Ishikawa (cell line): Measurements from ENCODE around the gene BNIPL.
A peak's percentile ranks its signal among the peaks of the same experiment; 100 is the strongest.

Experiments used
- CEBPB ChIP-seq: IDR thresholded peaks from 2 replicates; pipeline ENCODE4 v1.6.1; 2012
- CREB1 ChIP-seq: IDR thresholded peaks from 2 replicates; pipeline ENCODE4 v1.6.1; 2012; ENCODE audit warnings: low read depth
- EGR1 ChIP-seq: IDR thresholded peaks from 2 replicates; pipeline ENCODE4 v1.6.1; 2012
- EP300 ChIP-seq: IDR thresholded peaks from 2 replicates; pipeline ENCODE4 v1.6.1; 2012; ENCODE audit warnings: borderline replicate concordance
- FOXM1 ChIP-seq: IDR thresholded peaks from 2 replicates; pipeline ENCODE4 v1.6.1; 2012; ENCODE audit warnings: low read depth, borderline replicate concordance
- NFIC ChIP-seq: IDR thresholded peaks from 2 replicates; pipeline ENCODE4 v1.6.1; 2012
- RAD21 ChIP-seq: IDR thresholded peaks from 2 replicates; pipeline ENCODE4 v1.6.1; 2012; ENCODE audit warnings: low read depth
- TAF1 ChIP-seq: IDR thresholded peaks from 2 replicates; pipeline ENCODE4 v1.6.1; 2012; ENCODE audit warnings: low read depth, mild to moderate bottlenecking
- TCF12 ChIP-seq: IDR thresholded peaks from 2 replicates; pipeline ENCODE4 v1.6.1; 2012; ENCODE audit warnings: low read depth
- TEAD4 ChIP-seq: IDR thresholded peaks from 2 replicates; pipeline ENCODE4 v1.6.1; 2012
- YY1 ChIP-seq: IDR thresholded peaks from 2 replicates; pipeline ENCODE4 v1.6.1; 2012; ENCODE audit warnings: low read depth
- ZBTB7A ChIP-seq: IDR thresholded peaks from 2 replicates; pipeline ENCODE4 v1.6.1; 2012; ENCODE audit warnings: low read depth
- TF ChIP-seq, protein P1 (sequence below): IDR thresholded peaks from 2 replicates; pipeline ENCODE4 v1.6.1; 2012; ENCODE audit warnings: low read depth, mild to moderate bottlenecking
- TF ChIP-seq, protein P2 (sequence below): IDR thresholded peaks from 2 replicates; pipeline ENCODE4 v1.6.1; 2012
- TF ChIP-seq, protein P3 (sequence below): IDR thresholded peaks from 2 replicates; pipeline ENCODE4 v1.6.1; 2012

The BNIPL gene

DNA sequence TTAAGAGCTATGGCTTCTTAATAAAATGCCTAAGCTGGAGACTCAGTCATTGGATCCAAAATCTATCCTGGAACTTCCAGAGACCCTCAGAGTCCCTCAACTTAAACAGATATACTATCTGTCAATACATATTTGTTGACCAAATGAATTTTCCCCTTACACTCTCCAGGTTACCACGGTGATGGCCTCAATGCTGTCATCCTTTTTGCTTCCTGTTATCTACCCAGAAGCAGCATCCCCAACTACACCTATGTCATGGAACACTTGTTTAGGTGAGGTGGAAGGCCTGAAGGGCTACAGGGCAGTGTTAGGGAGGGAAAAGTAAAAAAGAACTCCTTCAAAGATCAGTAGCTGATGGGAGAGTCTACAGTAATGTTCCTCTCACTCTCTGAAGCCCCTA lies 6.8 kb downstream of the BNIPL start:
- TF ChIP-seq, protein P1, sequence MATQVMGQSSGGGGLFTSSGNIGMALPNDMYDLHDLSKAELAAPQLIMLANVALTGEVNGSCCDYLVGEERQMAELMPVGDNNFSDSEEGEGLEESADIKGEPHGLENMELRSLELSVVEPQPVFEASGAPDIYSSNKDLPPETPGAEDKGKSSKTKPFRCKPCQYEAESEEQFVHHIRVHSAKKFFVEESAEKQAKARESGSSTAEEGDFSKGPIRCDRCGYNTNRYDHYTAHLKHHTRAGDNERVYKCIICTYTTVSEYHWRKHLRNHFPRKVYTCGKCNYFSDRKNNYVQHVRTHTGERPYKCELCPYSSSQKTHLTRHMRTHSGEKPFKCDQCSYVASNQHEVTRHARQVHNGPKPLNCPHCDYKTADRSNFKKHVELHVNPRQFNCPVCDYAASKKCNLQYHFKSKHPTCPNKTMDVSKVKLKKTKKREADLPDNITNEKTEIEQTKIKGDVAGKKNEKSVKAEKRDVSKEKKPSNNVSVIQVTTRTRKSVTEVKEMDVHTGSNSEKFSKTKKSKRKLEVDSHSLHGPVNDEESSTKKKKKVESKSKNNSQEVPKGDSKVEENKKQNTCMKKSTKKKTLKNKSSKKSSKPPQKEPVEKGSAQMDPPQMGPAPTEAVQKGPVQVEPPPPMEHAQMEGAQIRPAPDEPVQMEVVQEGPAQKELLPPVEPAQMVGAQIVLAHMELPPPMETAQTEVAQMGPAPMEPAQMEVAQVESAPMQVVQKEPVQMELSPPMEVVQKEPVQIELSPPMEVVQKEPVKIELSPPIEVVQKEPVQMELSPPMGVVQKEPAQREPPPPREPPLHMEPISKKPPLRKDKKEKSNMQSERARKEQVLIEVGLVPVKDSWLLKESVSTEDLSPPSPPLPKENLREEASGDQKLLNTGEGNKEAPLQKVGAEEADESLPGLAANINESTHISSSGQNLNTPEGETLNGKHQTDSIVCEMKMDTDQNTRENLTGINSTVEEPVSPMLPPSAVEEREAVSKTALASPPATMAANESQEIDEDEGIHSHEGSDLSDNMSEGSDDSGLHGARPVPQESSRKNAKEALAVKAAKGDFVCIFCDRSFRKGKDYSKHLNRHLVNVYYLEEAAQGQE, result no peak
- TF ChIP-seq, protein P2, sequence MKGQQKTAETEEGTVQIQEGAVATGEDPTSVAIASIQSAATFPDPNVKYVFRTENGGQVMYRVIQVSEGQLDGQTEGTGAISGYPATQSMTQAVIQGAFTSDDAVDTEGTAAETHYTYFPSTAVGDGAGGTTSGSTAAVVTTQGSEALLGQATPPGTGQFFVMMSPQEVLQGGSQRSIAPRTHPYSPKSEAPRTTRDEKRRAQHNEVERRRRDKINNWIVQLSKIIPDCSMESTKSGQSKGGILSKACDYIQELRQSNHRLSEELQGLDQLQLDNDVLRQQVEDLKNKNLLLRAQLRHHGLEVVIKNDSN, result no peak
- TF ChIP-seq EP300 (no peak), NFIC (no peak), FOXM1 (no peak), EGR1 (no peak), CREB1 (no peak), ZBTB7A (no peak), RAD21 (no peak), CEBPB (no peak), TAF1 (no peak), YY1 (no peak), TEAD4 (no peak), TCF12 (no peak)
- TF ChIP-seq, protein P3, sequence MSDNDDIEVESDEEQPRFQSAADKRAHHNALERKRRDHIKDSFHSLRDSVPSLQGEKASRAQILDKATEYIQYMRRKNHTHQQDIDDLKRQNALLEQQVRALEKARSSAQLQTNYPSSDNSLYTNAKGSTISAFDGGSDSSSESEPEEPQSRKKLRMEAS, result no peak

DNA sequence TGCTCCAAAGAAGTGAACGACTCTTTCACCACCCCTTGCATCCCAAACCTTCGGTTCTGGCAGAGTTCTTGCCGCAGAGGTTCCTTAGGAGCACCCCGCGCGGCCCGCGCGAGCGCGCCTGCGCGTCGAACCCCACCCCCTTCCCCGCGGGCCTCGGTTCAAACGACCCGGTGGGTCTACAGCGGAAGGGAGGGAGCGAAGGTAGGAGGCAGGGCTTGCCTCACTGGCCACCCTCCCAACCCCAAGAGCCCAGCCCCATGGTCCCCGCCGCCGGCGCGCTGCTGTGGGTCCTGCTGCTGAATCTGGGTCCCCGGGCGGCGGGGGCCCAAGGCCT lies 11.2 kb downstream of the BNIPL start, which contains the start of gene C1orf56:
Gene C1orf56, plus strand, starts transcription at position 161 of the 334 bp plus-strand sequence. Its CDS starts 97 bp downstream, at position 258.
- TF ChIP-seq RAD21 (no peak), NFIC (no peak), ZBTB7A (no peak), TCF12 (no peak), CEBPB (no peak), EP300 (no peak), EGR1 (no peak), FOXM1 (no peak), TEAD4 (no peak)
- TF ChIP-seq, protein P1, result no peak
- TF ChIP-seq, protein P3, result no peak

GRCh38 chr1:151047925-151048644 lies 11.7 kb downstream of the BNIPL start:
- TF ChIP-seq, protein P2, result no peak
- TF ChIP-seq TEAD4 (no peak), YY1 (peak; percentile 81; the same call in 1 of the 2 replicates), FOXM1 (no peak), ZBTB7A (peak; percentile 30; the same call in 1 of the 2 replicates), NFIC (peak; percentile 45; the same call in 1 of the 2 replicates), TAF1 (no peak; the same call in 1 of the 2 replicates), RAD21 (peak; percentile 38; the same call in 1 of the 2 replicates), CREB1 (no peak), TCF12 (no peak), CEBPB (no peak)
- TF ChIP-seq, protein P3, result peak; percentile 75

GRCh38 chr1:151048645-151049032 lies 12.3 kb downstream of the BNIPL start:
- TF ChIP-seq, protein P3, result no peak
- no peak for TF ChIP-seq NFIC
- no peak for TF ChIP-seq TCF12
- TF ChIP-seq CREB1, result no peak
- TF ChIP-seq FOXM1, result no peak
- TF ChIP-seq ZBTB7A, result no peak; the same call in 1 of the 2 replicates
- TF ChIP-seq CEBPB, result no peak
- TF ChIP-seq, protein P1, result no peak
- TF ChIP-seq RAD21, result no peak
- TF ChIP-seq YY1, result no peak
- no peak for TF ChIP-seq TEAD4
- TF ChIP-seq EGR1, result no peak
- TF ChIP-seq, protein P2, result no peak
- TF ChIP-seq TAF1, result no peak
